GM08714 (cell line): ENCODE results near the gene ELMO3.

Experiments
- H3K4me3 ChIP-seq: fragments of 200-500 bp; sonication (Bioruptor generic); 2 replicates; pipeline ENCODE4 v1.5.1; 2014; ENCODE audit warnings: mild to moderate bottlenecking, low read length, inconsistent platforms
- ZNF274 ChIP-seq: IDR thresholded peaks from 2 replicates; pipeline ENCODE4 v1.6.1; 2012; ENCODE audit warnings: mild to moderate bottlenecking, low read depth, low read length

The ELMO3 gene

GRCh38 chr16:67192781-67193361, 6.1 kb upstream of the ELMO3 start:
- no peak for TF ChIP-seq ZNF274
- H3K4me3 ChIP-seq: peak overlapping the region; percentile 93

- peak overlapping the region; percentile 93; the same call in 1 of the 2 replicates for H3K4me3 ChIP-seq
- TF ChIP-seq ZNF274: no peak
Observed at GRCh38 chr16:67193536-67193935, 5.4 kb upstream of the ELMO3 start.

GRCh38 chr16:67194260-67194659, 4.7 kb upstream of the ELMO3 start:
- H3K4me3 ChIP-seq: no peak overlapping the region
- no peak for TF ChIP-seq ZNF274

GRCh38 chr16:67195676-67196075, 3.3 kb upstream of the ELMO3 start:
- H3K4me3 ChIP-seq: no peak overlapping the region
- no peak for TF ChIP-seq ZNF274

- TF ChIP-seq ZNF274: no peak
- no peak overlapping the region for H3K4me3 ChIP-seq
Observed at GRCh38 chr16:67196881-67197280, 2.0 kb upstream of the ELMO3 start.

GRCh38 chr16:67197704-67198103, 1.2 kb upstream of the ELMO3 start:
- H3K4me3 ChIP-seq: no peak overlapping the region
- no peak for TF ChIP-seq ZNF274

GRCh38 chr16:67198238-67198734, 645 bp upstream of the ELMO3 start:
- H3K4me3 ChIP-seq: no peak overlapping the region
- TF ChIP-seq ZNF274: no peak

GRCh38 chr16:67199808-67200198, 872 bp downstream of the ELMO3 start:
- no peak for TF ChIP-seq ZNF274
- no peak overlapping the region for H3K4me3 ChIP-seq

- no peak for TF ChIP-seq ZNF274
- no peak overlapping the region for H3K4me3 ChIP-seq
Observed at GRCh38 chr16:67200491-67200890, 1.6 kb downstream of the ELMO3 start.

GRCh38 chr16:67201411-67202345, 2.7 kb downstream of the ELMO3 start:
- no peak overlapping the region for H3K4me3 ChIP-seq
- no peak for TF ChIP-seq ZNF274

- no peak for TF ChIP-seq ZNF274
- no peak overlapping the region for H3K4me3 ChIP-seq
Observed at GRCh38 chr16:67202426-67202825, 3.5 kb downstream of the ELMO3 start.

- no peak for TF ChIP-seq ZNF274
- H3K4me3 ChIP-seq: no peak overlapping the region
Observed at GRCh38 chr16:67202956-67203493, 4.1 kb downstream of the ELMO3 start.

- no peak for TF ChIP-seq ZNF274
- H3K4me3 ChIP-seq: no peak overlapping the region
Observed at GRCh38 chr16:67204076-67204475, 5.1 kb downstream of the ELMO3 start.

GRCh38 chr16:67206129-67206837, 7.4 kb downstream of the ELMO3 start:
- TF ChIP-seq ZNF274: no peak
- H3K4me3 ChIP-seq: no peak overlapping the region
